HFF-Myc (cell line): ENCODE results near the gene EGLN3.

ENCODE experiments used
- DNase-seq: peaks from one replicate; pipeline ENCODE4 v3.0.0-alpha.2; 2011; ENCODE audit warnings: low read depth; ENCODE audit errors: extremely low read depth
- H3K4me3 ChIP-seq: replicated peaks from 2 replicates; pipeline ENCODE4 v1.5.1; 2011; ENCODE audit warnings: low read depth, mild to moderate bottlenecking, control low read depth, low read length
- CTCF ChIP-seq: IDR thresholded peaks from 2 replicates; pipeline ENCODE4 v1.5.1; 2012; ENCODE audit warnings: mild to moderate bottlenecking, low read depth, low read length, control low read depth; ENCODE audit errors: missing control alignments

EGLN3 gene

GRCh38 chr14:33915682-33916081 lies 35.2 kb downstream of the EGLN3 start:
- H3K4me3 ChIP-seq, result no peak overlapping the region
- TF ChIP-seq CTCF, result no peak
- DNase-seq, result no peak

GRCh38 chr14:33914676-33915516 lies 36.0 kb downstream of the EGLN3 start:
- no peak overlapping the region for H3K4me3 ChIP-seq
- peak; percentile 51 for DNase-seq
- TF ChIP-seq CTCF, result no peak

GRCh38 chr14:33911046-33911445 lies 39.8 kb downstream of the EGLN3 start:
- no peak overlapping the region for H3K4me3 ChIP-seq
- TF ChIP-seq CTCF, result no peak
- DNase-seq, result no peak

- no peak for DNase-seq
- no peak for TF ChIP-seq CTCF
- H3K4me3 ChIP-seq, result no peak overlapping the region
These were observed 40.4 kb downstream of the EGLN3 start for GRCh38 chr14:33910435-33910834.

GRCh38 chr14:33909380-33910084 lies 41.3 kb downstream of the EGLN3 start:
- TF ChIP-seq CTCF, result no peak
- no peak for DNase-seq
- H3K4me3 ChIP-seq, result no peak overlapping the region

- no peak overlapping the region for H3K4me3 ChIP-seq
- DNase-seq, result no peak
- peak; percentile 14 for TF ChIP-seq CTCF
These were observed 42.2 kb downstream of the EGLN3 start for GRCh38 chr14:33908540-33909223.
